Liver (tissue), 3 donors: ENCODE results near the gene RASSF6.

Source experiments
- REST ChIP-seq: IDR thresholded peaks from 2 replicates; pipeline ENCODE4 v1.6.1; 2016; ENCODE audit warnings: antibody characterized with exemption, mild to moderate bottlenecking
- SP1 ChIP-seq: IDR thresholded peaks from 2 replicates; pipeline ENCODE4 v1.6.1; 2018; ENCODE audit warnings: antibody characterized with exemption, mild to moderate bottlenecking
- TF ChIP-seq, protein P1 (sequence below): fragments of 150-350 bp; IDR thresholded peaks from 2 replicates; pipeline ENCODE4 v1.5.1; 2017; ENCODE audit warnings: improper control_type of control experiment, low read depth, low read length; ENCODE audit not compliant: missing input control
- donor health status: healthy.
- donor health status: healthy.

DNA sequence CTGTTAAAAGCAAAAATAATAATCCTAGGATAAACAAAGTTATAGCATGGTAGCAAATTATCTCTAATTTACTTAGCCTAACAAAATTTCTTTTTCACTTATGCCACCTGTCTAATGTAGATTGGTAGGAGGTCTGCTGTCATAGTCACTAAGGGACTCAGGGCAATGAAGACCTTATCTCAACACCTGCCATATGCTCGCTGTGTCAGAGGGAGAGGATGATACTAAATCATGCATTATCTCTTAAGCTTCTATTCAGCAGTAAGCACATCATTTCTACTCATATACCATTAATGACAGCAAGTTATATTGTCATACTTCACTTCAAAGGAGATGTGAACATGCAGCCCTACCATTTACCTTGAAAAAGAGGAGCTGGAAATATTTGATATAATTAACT is 94.6 kb downstream of the RASSF6 start:
- TF ChIP-seq, protein P1, sequence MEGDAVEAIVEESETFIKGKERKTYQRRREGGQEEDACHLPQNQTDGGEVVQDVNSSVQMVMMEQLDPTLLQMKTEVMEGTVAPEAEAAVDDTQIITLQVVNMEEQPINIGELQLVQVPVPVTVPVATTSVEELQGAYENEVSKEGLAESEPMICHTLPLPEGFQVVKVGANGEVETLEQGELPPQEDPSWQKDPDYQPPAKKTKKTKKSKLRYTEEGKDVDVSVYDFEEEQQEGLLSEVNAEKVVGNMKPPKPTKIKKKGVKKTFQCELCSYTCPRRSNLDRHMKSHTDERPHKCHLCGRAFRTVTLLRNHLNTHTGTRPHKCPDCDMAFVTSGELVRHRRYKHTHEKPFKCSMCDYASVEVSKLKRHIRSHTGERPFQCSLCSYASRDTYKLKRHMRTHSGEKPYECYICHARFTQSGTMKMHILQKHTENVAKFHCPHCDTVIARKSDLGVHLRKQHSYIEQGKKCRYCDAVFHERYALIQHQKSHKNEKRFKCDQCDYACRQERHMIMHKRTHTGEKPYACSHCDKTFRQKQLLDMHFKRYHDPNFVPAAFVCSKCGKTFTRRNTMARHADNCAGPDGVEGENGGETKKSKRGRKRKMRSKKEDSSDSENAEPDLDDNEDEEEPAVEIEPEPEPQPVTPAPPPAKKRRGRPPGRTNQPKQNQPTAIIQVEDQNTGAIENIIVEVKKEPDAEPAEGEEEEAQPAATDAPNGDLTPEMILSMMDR, result no peak
- TF ChIP-seq SP1, result no peak
- TF ChIP-seq REST, result no peak
